ENCODE measurements around the gene PRPS1. TPM values are rescaled to one million over a fixed set of nuclear protein-coding genes. Genes with fewer than 3 reads are reported as not detected.

The PRPS1 gene
- total RNA-seq, 1 donor from 2014 or later: 22.1 TPM

DNA sequence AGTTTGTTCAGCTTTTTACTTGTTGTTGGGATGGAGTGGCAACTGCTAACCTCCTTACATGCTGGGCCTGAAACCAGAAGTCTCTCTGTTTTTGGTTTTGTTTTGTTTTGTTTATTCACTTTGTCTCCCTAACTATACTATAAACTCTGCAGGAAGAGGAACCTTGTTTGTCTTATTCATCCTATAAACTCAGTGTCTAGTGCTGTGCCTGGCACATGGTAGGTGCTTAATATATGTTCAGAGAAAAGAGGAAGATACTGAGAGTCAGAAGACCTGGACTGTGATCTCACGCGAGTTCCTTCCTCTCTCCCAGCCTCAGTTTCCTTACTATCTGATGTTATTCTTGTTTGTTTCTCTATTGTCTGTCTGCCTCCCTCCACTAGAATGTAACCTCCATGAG, 71.3 kb downstream of the PRPS1 start:
- intact Hi-C loops (cut with micrococcal nuclease): no loop called here
- no peak overlapping the region for H3K4me3 ChIP-seq
- H3K4me1 ChIP-seq: peaks cover 3% of the 10 kb centered on the region
- H3K27me3 ChIP-seq (ENCODE audit: low read depth): no peaks in the 10 kb centered on the region
- TF ChIP-seq, protein P1, sequence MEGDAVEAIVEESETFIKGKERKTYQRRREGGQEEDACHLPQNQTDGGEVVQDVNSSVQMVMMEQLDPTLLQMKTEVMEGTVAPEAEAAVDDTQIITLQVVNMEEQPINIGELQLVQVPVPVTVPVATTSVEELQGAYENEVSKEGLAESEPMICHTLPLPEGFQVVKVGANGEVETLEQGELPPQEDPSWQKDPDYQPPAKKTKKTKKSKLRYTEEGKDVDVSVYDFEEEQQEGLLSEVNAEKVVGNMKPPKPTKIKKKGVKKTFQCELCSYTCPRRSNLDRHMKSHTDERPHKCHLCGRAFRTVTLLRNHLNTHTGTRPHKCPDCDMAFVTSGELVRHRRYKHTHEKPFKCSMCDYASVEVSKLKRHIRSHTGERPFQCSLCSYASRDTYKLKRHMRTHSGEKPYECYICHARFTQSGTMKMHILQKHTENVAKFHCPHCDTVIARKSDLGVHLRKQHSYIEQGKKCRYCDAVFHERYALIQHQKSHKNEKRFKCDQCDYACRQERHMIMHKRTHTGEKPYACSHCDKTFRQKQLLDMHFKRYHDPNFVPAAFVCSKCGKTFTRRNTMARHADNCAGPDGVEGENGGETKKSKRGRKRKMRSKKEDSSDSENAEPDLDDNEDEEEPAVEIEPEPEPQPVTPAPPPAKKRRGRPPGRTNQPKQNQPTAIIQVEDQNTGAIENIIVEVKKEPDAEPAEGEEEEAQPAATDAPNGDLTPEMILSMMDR (IDR thresholded peaks at IDR 0.05; ENCODE audit: borderline replicate concordance): no peak
- no peaks in the 10 kb centered on the region for H3K36me3 ChIP-seq
- H3K27ac ChIP-seq (replicated peaks): peak overlapping the region; percentile 69
- no peaks in the 10 kb centered on the region for H3K9me3 ChIP-seq (replicated peaks)
- DNase-seq: no peak

DNA sequence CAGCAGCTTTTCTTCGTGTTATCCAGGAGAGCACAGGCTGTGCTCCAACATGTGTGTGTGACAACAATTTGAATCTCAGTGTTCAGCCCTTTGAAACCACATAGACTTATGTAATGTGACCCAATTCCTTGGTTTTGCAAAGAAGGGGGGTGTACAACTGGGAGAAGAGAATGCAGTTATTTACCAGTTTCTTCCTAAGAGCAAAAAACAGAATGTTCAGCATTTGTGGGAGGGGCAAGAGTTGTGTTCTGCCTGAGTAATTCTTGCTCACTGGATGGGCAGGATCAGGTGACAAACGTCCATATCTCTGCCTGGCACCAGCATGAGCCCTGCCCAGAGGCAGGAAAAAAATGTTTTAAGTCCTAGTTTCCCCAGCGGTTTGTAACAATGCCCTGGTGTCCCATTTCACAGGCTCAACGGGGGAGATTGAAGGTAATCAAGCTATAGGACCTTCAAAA, 72.0 kb downstream of the PRPS1 start:
- TF ChIP-seq, protein P1 (IDR thresholded peaks at IDR 0.05; ENCODE audit: borderline replicate concordance): no peak
- intact Hi-C loops (cut with micrococcal nuclease): no loop called here
- peak overlapping the region; percentile 69 for H3K27ac ChIP-seq (replicated peaks)
- no peaks in the 10 kb centered on the region for H3K36me3 ChIP-seq
- no peak for DNase-seq
- H3K4me1 ChIP-seq: peaks cover 3% of the 10 kb centered on the region
- no peak overlapping the region for H3K4me3 ChIP-seq
- no peaks in the 10 kb centered on the region for H3K27me3 ChIP-seq (ENCODE audit: low read depth)
- H3K9me3 ChIP-seq (replicated peaks): no peaks in the 10 kb centered on the region

Other genes starting within 250 kb of the PRPS1 start
- gene FRMPD3, start 178.9 kb upstream of the PRPS1 start, total RNA-seq: not detected
- 58.9 TPM for gene TSC22D3, start 147.3 kb downstream of the PRPS1 start, total RNA-seq
- gene NCBP2L, start 149.2 kb downstream of the PRPS1 start, total RNA-seq: not detected
- 6.3 TPM for gene MID2, start 197.4 kb downstream of the PRPS1 start, total RNA-seq

All from left ventricle myocardium inferior (tissue), 1 donor.